Effector memory CD8-positive, alpha-beta T cell (primary cell): ENCODE results near the gene ZNF280A.
"Not testable (repeated sequence)": the region's sequence is repeated elsewhere in the genome, so short reads cannot be mapped to it uniquely, and the experiment has no call there.

ENCODE experiments used
- ATAC-seq: fragments of 150-1000 bp; cut with Tn5 transposase; replicated peaks from 2 replicates; pipeline ENCODE4 v1.10.0; 2021; ENCODE audit warnings: mild to moderate bottlenecking, moderate library complexity
- DNase-seq, 3 experiments: peaks; one replicate each; pipeline ENCODE4 v3.0.0; 2021
- H3K27ac Mint-ChIP-seq, 2 donors: one replicate each; pipeline ENCODE4 v1.8.0; 2022; ENCODE audit warnings: mild to moderate bottlenecking in 2 of 2, mixed read lengths in 2 of 2, moderate library complexity in 2 of 2
- H3K27me3 Mint-ChIP-seq, 2 donors: one replicate each; pipeline ENCODE4 v1.8.0; 2022; ENCODE audit warnings: mixed read lengths in 2 of 2
- H3K36me3 Mint-ChIP-seq: one replicate; pipeline ENCODE4 v1.8.0; 2022; ENCODE audit warnings: mild to moderate bottlenecking, moderate library complexity, mixed read lengths; ENCODE audit not compliant: insufficient read depth
- H3K4me1 Mint-ChIP-seq, 2 donors: one replicate each; pipeline ENCODE4 v1.8.0; 2022; ENCODE audit warnings: low read depth in 2 of 2, mixed read lengths in 2 of 2
- H3K4me3 Mint-ChIP-seq, 2 donors: one replicate each; pipeline ENCODE4 v1.8.0; 2022; ENCODE audit warnings: mild to moderate bottlenecking in 2 of 2, mixed read lengths in 2 of 2, moderate library complexity in 2 of 2
- H3K9me3 Mint-ChIP-seq, 2 donors: one replicate each; pipeline ENCODE4 v1.8.0; 2022; ENCODE audit warnings: mixed read lengths in 2 of 2

ZNF280A gene

GRCh38 chr22:22533863-22534262 is 13.8 kb upstream of the ZNF280A start:
- DNase-seq (no peak), ATAC-seq (no peak)
- no peak overlapping the region for H3K4me3 Mint-ChIP-seq
- H3K27me3 Mint-ChIP-seq, result peaks cover 10 to 44% of the 10 kb centered on the region in 2 donors
- H3K27ac Mint-ChIP-seq, result no peak overlapping the region
- H3K4me1 Mint-ChIP-seq, result no peaks in the 10 kb centered on the region
- no peaks in the 10 kb centered on the region for H3K9me3 Mint-ChIP-seq
- no peaks in the 10 kb centered on the region for H3K36me3 Mint-ChIP-seq

GRCh38 chr22:22533417-22533816 is 13.3 kb upstream of the ZNF280A start:
- H3K4me3 Mint-ChIP-seq, result no peak overlapping the region
- DNase-seq (no peak), ATAC-seq (no peak)

DNA sequence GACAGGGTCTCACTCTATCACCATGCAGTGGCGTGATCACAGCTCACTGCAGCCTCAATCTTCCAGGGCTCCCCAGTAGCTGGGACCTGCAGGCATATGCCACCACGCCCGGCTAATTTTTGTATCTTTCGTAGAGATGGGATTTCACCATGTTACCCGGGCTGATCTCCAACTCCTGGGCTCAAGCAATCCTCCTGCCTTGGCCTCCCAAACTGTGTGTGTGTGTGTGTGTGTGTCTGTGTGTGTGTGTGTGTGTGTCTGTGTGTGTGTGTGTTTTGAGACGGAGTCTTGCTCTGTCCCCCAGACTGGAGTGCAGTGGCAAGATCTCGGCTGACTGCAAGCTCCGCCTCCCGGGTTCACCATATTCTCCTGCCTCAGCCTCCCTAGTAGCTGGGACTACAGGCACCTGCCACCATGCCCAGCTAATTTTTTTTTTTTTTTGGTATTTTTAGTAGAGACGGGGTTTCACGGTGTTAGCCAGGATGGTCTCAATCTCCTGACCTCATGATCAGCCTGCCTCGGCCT is 12.5 kb upstream of the ZNF280A start:
- H3K36me3 Mint-ChIP-seq, DNase-seq, H3K9me3 Mint-ChIP-seq, ATAC-seq, H3K4me3 Mint-ChIP-seq, H3K4me1 Mint-ChIP-seq, H3K27ac Mint-ChIP-seq: not testable (repeated sequence)
- peaks cover 17 to 51% of the 10 kb centered on the region in 2 donors for H3K27me3 Mint-ChIP-seq

More at GRCh38 chr22:22533417-22533816, 13.3 kb upstream of the ZNF280A start:
- H3K27ac Mint-ChIP-seq, result no peak overlapping the region
- H3K4me1 Mint-ChIP-seq, result no peaks in the 10 kb centered on the region
- H3K36me3 Mint-ChIP-seq, result no peaks in the 10 kb centered on the region
- peaks cover 14 to 45% of the 10 kb centered on the region in 2 donors for H3K27me3 Mint-ChIP-seq
- no peaks in the 10 kb centered on the region for H3K9me3 Mint-ChIP-seq

DNA sequence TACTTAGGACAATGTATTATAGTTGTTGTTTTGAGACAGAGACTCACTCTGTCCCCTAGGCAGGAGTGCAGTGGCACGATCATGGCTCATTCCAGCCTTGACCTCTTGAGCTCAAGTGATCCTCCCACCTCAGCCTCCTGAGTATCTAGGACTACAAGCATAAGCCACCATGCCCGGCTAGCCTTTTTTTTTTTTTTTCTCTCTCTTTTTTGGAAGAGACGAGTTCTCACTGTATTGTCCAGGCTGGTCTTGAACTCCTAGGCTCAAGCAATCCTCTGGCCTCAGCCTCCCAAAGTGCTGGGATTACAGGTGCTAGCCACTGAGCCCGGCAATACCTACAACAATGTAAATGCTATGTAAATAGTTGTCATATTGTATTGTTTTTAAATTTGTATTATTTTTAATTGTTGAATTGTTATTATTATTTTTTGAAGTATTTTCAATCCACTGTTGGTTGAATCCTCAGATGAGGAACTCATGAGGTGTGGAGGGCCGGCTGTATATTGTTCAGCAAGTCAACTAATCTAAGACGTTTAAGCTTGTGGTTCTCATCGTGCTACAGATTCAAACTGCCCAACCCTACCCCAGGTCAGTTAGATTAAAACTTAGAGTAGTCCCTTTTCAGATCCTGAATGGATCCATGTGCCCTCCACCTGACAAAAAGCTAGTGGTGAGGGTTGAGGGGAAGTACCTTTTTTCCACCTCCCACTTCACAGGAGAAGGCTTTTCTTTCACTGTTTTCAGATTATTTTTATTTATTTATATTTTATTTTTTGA is 11.9 kb upstream of the ZNF280A start:
- Mint-ChIP-seq H3K27me3 (peaks cover 23 to 57% of the 10 kb centered on the region in 2 donors), H3K4me3 (no peak overlapping the region), H3K27ac (no peak overlapping the region), H3K36me3 (no peaks in the 10 kb centered on the region), H3K9me3 (no peaks in the 10 kb centered on the region), H3K4me1 (no peaks in the 10 kb centered on the region)
- no peak for ATAC-seq
- DNase-seq, result no peak

DNA sequence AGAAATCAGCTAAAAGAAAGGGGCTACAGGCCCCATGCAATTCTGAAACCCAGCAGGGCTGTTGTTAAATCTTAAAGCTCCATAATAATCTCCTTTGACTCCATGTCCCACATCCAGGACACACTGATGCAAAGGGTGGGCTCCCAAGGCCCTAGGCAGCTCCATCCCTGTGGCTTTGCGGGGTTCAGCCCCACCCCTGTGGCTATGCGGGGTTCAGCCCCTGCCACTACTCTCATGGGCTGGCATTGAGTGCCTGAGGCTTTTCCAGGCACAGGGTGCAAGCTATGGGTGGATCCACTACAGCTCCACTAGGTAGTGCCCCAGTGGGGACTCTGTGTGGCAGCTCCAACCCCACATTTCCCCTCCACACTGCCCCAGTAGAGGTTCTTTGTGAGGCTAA is 8.7 kb upstream of the ZNF280A start:
- H3K36me3 Mint-ChIP-seq, result no peaks in the 10 kb centered on the region
- H3K27ac Mint-ChIP-seq, result no peak overlapping the region
- no peaks in the 10 kb centered on the region for H3K4me1 Mint-ChIP-seq
- H3K9me3 Mint-ChIP-seq, result no peaks in the 10 kb centered on the region
- ATAC-seq (no peak), DNase-seq (no peak)
- no peak overlapping the region for H3K4me3 Mint-ChIP-seq
- H3K27me3 Mint-ChIP-seq, result peaks cover 28 to 59% of the 10 kb centered on the region in 2 donors

GRCh38 chr22:22527312-22527711 is 7.2 kb upstream of the ZNF280A start:
- ATAC-seq (no peak), DNase-seq (no peak)
- Mint-ChIP-seq H3K4me1 (no peaks in the 10 kb centered on the region), H3K27me3 (peaks cover 31 to 59% of the 10 kb centered on the region in 2 donors), H3K9me3 (no peaks in the 10 kb centered on the region), H3K36me3 (no peaks in the 10 kb centered on the region), H3K27ac (no peak overlapping the region), H3K4me3 (no peak overlapping the region)

DNA sequence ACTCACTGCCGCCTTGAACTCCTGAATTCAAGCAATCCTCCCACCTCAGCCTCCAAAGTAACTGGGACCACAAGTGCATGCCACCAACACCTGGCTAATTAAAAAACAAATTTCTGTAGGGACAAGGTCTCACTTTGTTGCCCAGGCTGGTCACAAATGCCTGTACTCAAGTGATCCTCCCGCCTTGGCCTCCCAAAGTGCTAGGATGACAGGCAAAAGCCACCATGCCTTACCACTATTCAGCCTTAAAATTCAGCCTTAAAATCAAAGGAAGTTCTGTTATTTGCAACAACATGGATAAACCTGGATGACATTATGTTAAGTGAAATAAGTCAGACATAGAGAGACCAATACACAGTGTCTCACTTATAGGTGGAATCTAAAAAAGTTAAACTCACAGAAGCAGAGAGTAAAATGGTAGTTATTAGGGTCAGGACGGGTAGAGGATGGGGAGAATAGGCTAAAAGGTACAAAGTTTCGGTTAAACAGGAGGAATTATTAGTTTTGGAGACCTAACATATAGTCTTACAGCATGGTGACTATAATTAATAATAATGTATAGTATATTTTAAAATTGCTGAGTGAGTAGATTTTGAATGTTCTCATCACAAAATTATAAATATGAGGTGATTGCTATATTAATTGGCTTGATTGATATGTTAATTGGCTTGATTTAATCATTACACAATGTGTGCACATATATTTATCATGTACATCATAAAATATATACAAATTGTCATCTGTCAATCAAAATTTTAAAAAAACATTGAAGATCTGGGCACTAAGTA is 6.2 kb upstream of the ZNF280A start:
- Mint-ChIP-seq H3K27ac (no peak overlapping the region), H3K9me3 (no peaks in the 10 kb centered on the region), H3K4me1 (no peaks in the 10 kb centered on the region), H3K4me3 (no peak overlapping the region), H3K36me3 (no peaks in the 10 kb centered on the region), H3K27me3 (peaks cover 31 to 69% of the 10 kb centered on the region in 2 donors)
- DNase-seq (no peak), ATAC-seq (no peak)

GRCh38 chr22:22523494-22523893 is 3.4 kb upstream of the ZNF280A start:
- DNase-seq, result no peak
- Mint-ChIP-seq H3K36me3 (no peaks in the 10 kb centered on the region), H3K4me3 (no peak overlapping the region), H3K4me1 (no peaks in the 10 kb centered on the region), H3K27me3 (peaks cover 28 to 78% of the 10 kb centered on the region in 2 donors), H3K27ac (no peak overlapping the region), H3K9me3 (no peaks in the 10 kb centered on the region)
- no peak for ATAC-seq

DNA sequence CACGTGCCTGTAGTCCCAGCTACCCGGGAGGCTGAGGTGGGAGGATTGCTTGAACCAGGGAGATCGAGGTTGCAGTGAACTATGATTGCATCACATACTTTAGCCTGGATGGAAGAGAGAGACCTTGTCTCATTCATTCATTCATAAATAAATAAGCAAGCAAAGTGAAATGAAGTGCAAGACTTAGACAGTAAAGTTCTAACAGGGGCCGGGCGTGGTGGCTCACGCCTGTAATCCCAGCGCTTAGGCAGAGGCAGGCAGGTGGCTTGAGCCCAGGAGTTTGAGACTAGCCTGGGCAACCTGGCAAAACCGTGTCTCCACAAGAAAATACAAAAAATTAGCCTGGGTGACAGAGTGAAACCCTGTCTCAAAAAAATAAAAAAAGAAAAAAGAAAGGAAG is 1.6 kb upstream of the ZNF280A start:
- Mint-ChIP-seq H3K9me3 (no peaks in the 10 kb centered on the region), H3K36me3 (no peaks in the 10 kb centered on the region), H3K4me1 (no peaks in the 10 kb centered on the region), H3K27ac (no peak overlapping the region), H3K27me3 (peaks cover 27 to 72% of the 10 kb centered on the region in 2 donors), H3K4me3 (no peak overlapping the region)
- ATAC-seq (no peak), DNase-seq (no peak)

GRCh38 chr22:22520667-22521602 is 865 bp upstream of the ZNF280A start:
- DNase-seq, result no peak
- no peak overlapping the region for H3K4me3 Mint-ChIP-seq
- no peak overlapping the region for H3K27ac Mint-ChIP-seq
- ATAC-seq, result no peak
- no peaks in the 10 kb centered on the region for H3K4me1 Mint-ChIP-seq
- H3K36me3 Mint-ChIP-seq, result no peaks in the 10 kb centered on the region
- peaks cover 30 to 75% of the 10 kb centered on the region in 2 donors for H3K27me3 Mint-ChIP-seq
- H3K9me3 Mint-ChIP-seq, result no peaks in the 10 kb centered on the region

- peaks cover 30 to 75% of the 10 kb centered on the region in 2 donors for H3K27me3 Mint-ChIP-seq
- no peak for DNase-seq
- no peak overlapping the region for H3K27ac Mint-ChIP-seq
- H3K4me3 Mint-ChIP-seq, result no peak overlapping the region
- no peak for ATAC-seq
- H3K4me1 Mint-ChIP-seq, result no peaks in the 10 kb centered on the region
- no peaks in the 10 kb centered on the region for H3K9me3 Mint-ChIP-seq
- no peaks in the 10 kb centered on the region for H3K36me3 Mint-ChIP-seq
These were observed 479 bp downstream of the ZNF280A start for GRCh38 chr22:22519591-22519990.

DNA sequence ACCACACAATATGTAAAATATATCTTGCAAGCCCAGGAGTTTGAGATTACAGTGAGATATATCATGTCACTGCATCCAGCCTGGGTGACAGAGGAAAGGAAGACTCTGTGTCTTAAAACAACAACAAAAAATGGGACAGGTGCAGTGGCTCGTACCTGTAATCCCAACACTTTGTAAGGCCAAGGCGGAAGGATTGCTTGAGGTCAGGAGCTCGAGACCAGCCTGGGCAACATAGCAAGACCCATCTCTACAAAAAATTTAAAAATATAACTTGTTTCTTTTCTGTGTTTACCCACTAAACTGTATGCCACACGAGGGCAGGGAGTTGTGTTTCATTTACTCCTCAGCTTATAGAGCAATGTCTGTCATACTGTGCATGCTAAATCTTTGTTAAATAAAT is 3.1 kb downstream of the ZNF280A start:
- no peaks in the 10 kb centered on the region for H3K4me1 Mint-ChIP-seq
- no peak overlapping the region for H3K4me3 Mint-ChIP-seq
- no peak for DNase-seq
- H3K9me3 Mint-ChIP-seq, result no peaks in the 10 kb centered on the region
- no peak overlapping the region for H3K27ac Mint-ChIP-seq
- H3K36me3 Mint-ChIP-seq, result no peaks in the 10 kb centered on the region
- no peak for ATAC-seq
- H3K27me3 Mint-ChIP-seq, result peaks cover 43 to 80% of the 10 kb centered on the region in 2 donors

- Mint-ChIP-seq H3K27me3 (peaks cover 44 to 72% of the 10 kb centered on the region in 2 donors), H3K4me1 (no peaks in the 10 kb centered on the region), H3K36me3 (no peaks in the 10 kb centered on the region), H3K4me3 (no peak overlapping the region), H3K27ac (no peak overlapping the region), H3K9me3 (peaks cover 0 to 2% of the 10 kb centered on the region in 2 donors)
- ATAC-seq, result no peak
- no peak for DNase-seq
These were observed 4.2 kb downstream of the ZNF280A start for GRCh38 chr22:22515890-22516289.
